ENCODE results near the gene KYNU. TPM values are rescaled to one million over a fixed set of nuclear protein-coding genes. Genes with fewer than 3 reads are reported as not detected.
"Not testable (repeated sequence)": the region's sequence is repeated elsewhere in the genome, so short reads cannot be mapped to it uniquely, and the experiment has no call there.

Gene KYNU
- total RNA-seq, 5 donors from 2014 or later (not counting 1 experiment from before 2014, with no cell fraction given), result 0.30 to 1.8 (median 0.77) TPM; not detected in 1

DNA sequence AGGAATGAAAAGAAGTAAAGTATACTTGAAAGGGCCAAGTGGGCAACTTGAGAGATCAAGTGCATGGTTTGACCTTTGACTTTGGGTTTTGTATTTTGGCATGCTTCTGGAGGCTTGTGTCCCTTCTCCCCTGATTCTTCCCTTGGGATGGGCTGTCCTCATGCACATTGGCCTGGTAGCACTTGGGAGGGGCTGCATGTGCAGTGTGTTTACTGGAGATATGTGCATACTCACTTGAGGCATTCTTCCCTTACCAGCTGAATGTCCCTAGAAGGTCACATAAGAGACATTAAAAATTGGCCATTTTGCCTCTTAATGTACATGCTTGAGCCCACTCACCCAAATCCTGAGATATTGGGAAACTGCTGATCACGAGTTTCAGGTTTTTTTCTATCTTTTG is 65.2 kb downstream of the KYNU start:
- H3K36me3 Mint-ChIP-seq, result no peaks in the 10 kb centered on the region
- no peak overlapping the region for H3K4me3 ChIP-seq (ENCODE audit: control insufficient read depth in 1 of 2, extremely low read depth in 1 of 2, low read length in 1 of 2)
- ATAC-seq (replicated peaks in 1 of 4), result no peak
- H3K4me3 Mint-ChIP-seq, result no peak overlapping the region
- no peak for DNase-seq
- no peak overlapping the region for H3K27ac Mint-ChIP-seq
- ChIA-PET CTCF (no interaction called here), POLR2A (no interaction called here)
- H3K36me3 ChIP-seq (ENCODE audit: control insufficient read depth in 2 of 2, extremely low read depth in 1 of 2, insufficient read depth in 1 of 2, low read length in 1 of 2), result no peaks in the 10 kb centered on the region
- H3K9me3 Mint-ChIP-seq, result no peaks in the 10 kb centered on the region
- WGBS (ENCODE audit: insufficient coverage), result no CpG with 5 or more reads among the region's 1 CpG
- no peaks in the 10 kb centered on the region for H3K4me1 ChIP-seq (ENCODE audit: control insufficient read depth in 1 of 2, extremely low read depth in 1 of 2, insufficient read depth in 2 of 2, low read length in 2 of 2)
- H3K4me1 Mint-ChIP-seq, result no peaks in the 10 kb centered on the region
- H3K27me3 Mint-ChIP-seq, result no peaks in the 10 kb centered on the region
- no peak overlapping the region for H3K27ac ChIP-seq (ENCODE audit: low read length)
- no peaks in the 10 kb centered on the region for H3K9me3 ChIP-seq
- no peaks in the 10 kb centered on the region for H3K27me3 ChIP-seq (replicated peaks in 1 of 2; ENCODE audit: control insufficient read depth in 2 of 2, extremely low read depth in 1 of 2, insufficient read depth in 2 of 2, low read length in 1 of 2)

GRCh38 chr2:142944264-142944663 is 66.8 kb downstream of the KYNU start:
- ATAC-seq (replicated peaks in 1 of 4), result no peak
- no peaks in the 10 kb centered on the region for H3K27me3 ChIP-seq (replicated peaks in 1 of 2; ENCODE audit: control insufficient read depth in 2 of 2, extremely low read depth in 1 of 2, insufficient read depth in 2 of 2, low read length in 1 of 2)
- no peaks in the 10 kb centered on the region for H3K27me3 Mint-ChIP-seq
- H3K4me3 Mint-ChIP-seq, result no peak overlapping the region
- no peaks in the 10 kb centered on the region for H3K4me1 ChIP-seq (ENCODE audit: control insufficient read depth in 1 of 2, extremely low read depth in 1 of 2, insufficient read depth in 2 of 2, low read length in 2 of 2)
- DNase-seq, result no peak
- ChIA-PET POLR2A (no interaction called here), CTCF (no interaction called here)
- no peaks in the 10 kb centered on the region for H3K36me3 ChIP-seq (ENCODE audit: control insufficient read depth in 2 of 2, extremely low read depth in 1 of 2, insufficient read depth in 1 of 2, low read length in 1 of 2)
- no peak overlapping the region for H3K27ac ChIP-seq (ENCODE audit: low read length)
- H3K4me1 Mint-ChIP-seq, result no peaks in the 10 kb centered on the region
- no peaks in the 10 kb centered on the region for H3K9me3 Mint-ChIP-seq
- H3K4me3 ChIP-seq (ENCODE audit: control insufficient read depth in 1 of 2, extremely low read depth in 1 of 2, low read length in 1 of 2), result no peak overlapping the region
- no peaks in the 10 kb centered on the region for H3K9me3 ChIP-seq
- H3K36me3 Mint-ChIP-seq, result no peaks in the 10 kb centered on the region
- H3K27ac Mint-ChIP-seq, result no peak overlapping the region

DNA sequence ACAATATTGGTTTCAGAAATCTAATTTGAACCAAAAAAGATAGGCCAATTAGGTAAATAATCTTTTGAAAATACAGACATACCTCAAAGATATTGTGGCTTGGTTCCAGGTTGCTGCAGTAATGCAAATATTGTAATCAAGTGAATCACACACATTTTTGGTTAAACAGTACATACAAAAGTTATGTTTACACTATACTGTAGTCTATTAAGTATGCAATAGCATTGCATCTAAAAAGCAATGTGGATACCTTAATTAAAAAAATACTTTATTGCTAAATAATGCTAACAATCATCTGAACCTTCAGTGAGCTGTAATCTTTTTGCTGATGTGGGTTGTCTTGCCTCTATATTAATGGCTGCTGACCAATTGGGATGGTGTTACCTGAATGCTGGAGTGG is 67.3 kb downstream of the KYNU start:
- Histone ChIP-seq H3K4me3 (ENCODE audit: control insufficient read depth in 1 of 2, extremely low read depth in 1 of 2, low read length in 1 of 2) (no peak overlapping the region), H3K27ac (ENCODE audit: low read length) (no peak overlapping the region), H3K4me1 (ENCODE audit: control insufficient read depth in 1 of 2, extremely low read depth in 1 of 2, insufficient read depth in 2 of 2, low read length in 2 of 2) (no peaks in the 10 kb centered on the region), H3K9me3 (no peaks in the 10 kb centered on the region), H3K36me3 (ENCODE audit: control insufficient read depth in 2 of 2, extremely low read depth in 1 of 2, insufficient read depth in 1 of 2, low read length in 1 of 2) (no peaks in the 10 kb centered on the region), H3K27me3 (replicated peaks in 1 of 2; ENCODE audit: control insufficient read depth in 2 of 2, extremely low read depth in 1 of 2, insufficient read depth in 2 of 2, low read length in 1 of 2) (no peaks in the 10 kb centered on the region)
- Mint-ChIP-seq H3K4me1 (no peaks in the 10 kb centered on the region), H3K9me3 (peaks cover 0 to 1% (median 0%) of the 10 kb centered on the region in 3 donors), H3K27me3 (no peaks in the 10 kb centered on the region), H3K4me3 (no peak overlapping the region), H3K27ac (no peak overlapping the region), H3K36me3 (no peaks in the 10 kb centered on the region)
- CTCF ChIA-PET, result no interaction called here
- ATAC-seq (replicated peaks in 1 of 4) (no peak), DNase-seq (no peak)
- POLR2A ChIA-PET, result no interaction called here

GRCh38 chr2:142946941-142947340 is 69.5 kb downstream of the KYNU start:
- no peak for ATAC-seq (replicated peaks in 1 of 4)
- peaks cover 0 to 7% (median 7%) of the 10 kb centered on the region in 3 donors for H3K9me3 Mint-ChIP-seq
- POLR2A ChIA-PET, result interaction anchor here in 1 of 2 donors (0.6 kb wide), 1 partner anchor 20 kb away, joined by 3 read pairs; no protein-coding TSS in a partner anchor
- Histone ChIP-seq H3K9me3 (no peaks in the 10 kb centered on the region), H3K4me3 (ENCODE audit: control insufficient read depth in 1 of 2, extremely low read depth in 1 of 2, low read length in 1 of 2) (no peak overlapping the region), H3K27ac (ENCODE audit: low read length) (no peak overlapping the region), H3K27me3 (replicated peaks in 1 of 2; ENCODE audit: control insufficient read depth in 2 of 2, extremely low read depth in 1 of 2, insufficient read depth in 2 of 2, low read length in 1 of 2) (peaks cover 0 to under 1% of the 10 kb centered on the region in 2 experiments), H3K36me3 (ENCODE audit: control insufficient read depth in 2 of 2, extremely low read depth in 1 of 2, insufficient read depth in 1 of 2, low read length in 1 of 2) (no peaks in the 10 kb centered on the region), H3K4me1 (ENCODE audit: control insufficient read depth in 1 of 2, extremely low read depth in 1 of 2, insufficient read depth in 2 of 2, low read length in 2 of 2) (no peaks in the 10 kb centered on the region)
- no peak for DNase-seq
- no peaks in the 10 kb centered on the region for H3K27me3 Mint-ChIP-seq
- H3K27ac Mint-ChIP-seq, result no peak overlapping the region
- H3K4me3 Mint-ChIP-seq, result no peak overlapping the region
- CTCF ChIA-PET, result no interaction called here
- WGBS (ENCODE audit: insufficient coverage), result no CpG with 5 or more reads among the region's 1 CpG
- H3K4me1 Mint-ChIP-seq, result no peaks in the 10 kb centered on the region
- H3K36me3 Mint-ChIP-seq, result no peaks in the 10 kb centered on the region

GRCh38 chr2:142948723-142949122 is 71.3 kb downstream of the KYNU start:
- H3K36me3 Mint-ChIP-seq; H3K27ac Mint-ChIP-seq; H3K27me3 ChIP-seq (replicated peaks in 1 of 2; ENCODE audit: control insufficient read depth in 2 of 2, extremely low read depth in 1 of 2, insufficient read depth in 2 of 2, low read length in 1 of 2); H3K9me3 ChIP-seq; CTCF ChIA-PET; DNase-seq; H3K4me3 ChIP-seq (ENCODE audit: control insufficient read depth in 1 of 2, extremely low read depth in 1 of 2, low read length in 1 of 2); ATAC-seq (replicated peaks in 1 of 4); H3K4me1 ChIP-seq (ENCODE audit: control insufficient read depth in 1 of 2, extremely low read depth in 1 of 2, insufficient read depth in 2 of 2, low read length in 2 of 2); H3K36me3 ChIP-seq (ENCODE audit: control insufficient read depth in 2 of 2, extremely low read depth in 1 of 2, insufficient read depth in 1 of 2, low read length in 1 of 2); H3K4me1 Mint-ChIP-seq; H3K9me3 Mint-ChIP-seq; H3K4me3 Mint-ChIP-seq; H3K27ac ChIP-seq (ENCODE audit: low read length); H3K27me3 Mint-ChIP-seq; POLR2A ChIA-PET: not testable (repeated sequence)
- WGBS (ENCODE audit: insufficient coverage), result 67% methylated on average over 1 of the region's 2 CpGs

DNA sequence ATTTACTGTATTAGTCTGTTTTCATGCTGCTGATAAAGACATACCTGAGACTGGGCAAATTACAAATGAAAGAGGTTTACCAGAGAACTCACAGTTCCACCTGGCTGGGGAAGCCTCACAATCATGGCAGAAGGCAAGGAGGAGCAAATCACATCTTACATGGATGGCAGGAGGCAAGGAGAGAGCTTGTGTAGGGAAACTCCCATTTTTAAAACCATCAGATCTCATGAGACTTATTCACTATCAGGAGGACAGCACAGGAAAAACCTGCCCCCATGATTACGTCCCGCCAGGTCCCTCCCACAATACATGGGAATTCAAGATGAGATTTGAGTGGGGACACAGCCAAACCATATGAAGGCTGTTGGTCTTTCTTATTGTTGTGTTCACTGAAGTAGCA is 72.9 kb downstream of the KYNU start:
- H3K27ac ChIP-seq (ENCODE audit: low read length); CTCF ChIA-PET; H3K9me3 Mint-ChIP-seq; H3K4me3 ChIP-seq (ENCODE audit: control insufficient read depth in 1 of 2, extremely low read depth in 1 of 2, low read length in 1 of 2); H3K27me3 ChIP-seq (replicated peaks in 1 of 2; ENCODE audit: control insufficient read depth in 2 of 2, extremely low read depth in 1 of 2, insufficient read depth in 2 of 2, low read length in 1 of 2); H3K27me3 Mint-ChIP-seq; H3K4me1 Mint-ChIP-seq; H3K27ac Mint-ChIP-seq; H3K36me3 Mint-ChIP-seq; POLR2A ChIA-PET; H3K36me3 ChIP-seq (ENCODE audit: control insufficient read depth in 2 of 2, extremely low read depth in 1 of 2, insufficient read depth in 1 of 2, low read length in 1 of 2); H3K4me3 Mint-ChIP-seq; H3K4me1 ChIP-seq (ENCODE audit: control insufficient read depth in 1 of 2, extremely low read depth in 1 of 2, insufficient read depth in 2 of 2, low read length in 2 of 2); DNase-seq; H3K9me3 ChIP-seq; ATAC-seq (replicated peaks in 1 of 4): not testable (repeated sequence)
- no CpG with 5 or more reads among the region's 2 CpGs for WGBS (ENCODE audit: insufficient coverage)

- no peaks in the 10 kb centered on the region for H3K36me3 ChIP-seq (ENCODE audit: control insufficient read depth in 2 of 2, extremely low read depth in 1 of 2, insufficient read depth in 1 of 2, low read length in 1 of 2)
These were observed 73.9 kb downstream of the KYNU start for GRCh38 chr2:142951190-142952007.

More at GRCh38 chr2:142951190-142952007, 73.9 kb downstream of the KYNU start:
- ChIA-PET CTCF (interaction anchor here in 1 of 2 donors (0.6 kb wide), 1 partner anchor 83 kb away, joined by 3 read pairs; no protein-coding TSS in a partner anchor), POLR2A (no interaction called here)
- Histone ChIP-seq H3K27ac (ENCODE audit: low read length) (no peak overlapping the region), H3K4me3 (ENCODE audit: control insufficient read depth in 1 of 2, extremely low read depth in 1 of 2, low read length in 1 of 2) (no peak overlapping the region), H3K9me3 (no peaks in the 10 kb centered on the region), H3K27me3 (replicated peaks in 1 of 2; ENCODE audit: control insufficient read depth in 2 of 2, extremely low read depth in 1 of 2, insufficient read depth in 2 of 2, low read length in 1 of 2) (peaks cover 0 to 3% of the 10 kb centered on the region in 2 experiments), H3K4me1 (ENCODE audit: control insufficient read depth in 1 of 2, extremely low read depth in 1 of 2, insufficient read depth in 2 of 2, low read length in 2 of 2) (no peaks in the 10 kb centered on the region)
- H3K4me3 Mint-ChIP-seq, result no peak overlapping the region
- no peaks in the 10 kb centered on the region for H3K4me1 Mint-ChIP-seq
- no peaks in the 10 kb centered on the region for H3K36me3 Mint-ChIP-seq
- H3K27ac Mint-ChIP-seq, result no peak overlapping the region
- H3K27me3 Mint-ChIP-seq, result peaks cover 0 to 4% of the 10 kb centered on the region in 2 donors
- peaks cover 0 to 7% (median 7%) of the 10 kb centered on the region in 3 donors for H3K9me3 Mint-ChIP-seq
- DNase-seq (no peak), ATAC-seq (replicated peaks in 1 of 4) (no peak)

All from T-cell (primary cell).